Liver (tissue), 9 donors: Measurements from ENCODE around the gene LPCAT1. TPM values are rescaled to one million over a fixed set of nuclear protein-coding genes. Genes with fewer than 3 reads are reported as not detected.

Experiments used
- DNase-seq: peaks from one replicate; pipeline ENCODE4 v3.0.0-alpha.2; 2017; ENCODE audit warnings: low spot score
- H3K27ac ChIP-seq, 2 donors: one replicate each; pipeline ENCODE4 v1.7.0; 2013; ENCODE audit warnings: inconsistent platforms in 2 of 2, low read length in 2 of 2, control low read depth in 1 of 2, low read depth in 1 of 2, mild to moderate bottlenecking in 1 of 2
- H3K27me3 ChIP-seq, 4 donors: one replicate each; pipeline versions ENCODE4 v1.6.1 to v1.7.0; 2013; ENCODE audit warnings: low read length in 3 of 4, inconsistent platforms in 1 of 4, mild to moderate bottlenecking in 1 of 4, moderate library complexity in 1 of 4; ENCODE audit not compliant: control insufficient read depth in 4 of 4, insufficient read depth in 4 of 4
- H3K36me3 ChIP-seq, 4 donors: one replicate each; pipeline versions ENCODE4 v1.6.1 to v1.7.0; 2013; ENCODE audit warnings: low read length in 3 of 4, mild to moderate bottlenecking in 3 of 4, low read depth in 1 of 4, moderate library complexity in 1 of 4; ENCODE audit not compliant: control insufficient read depth in 4 of 4, insufficient read depth in 3 of 4
- H3K4me1 ChIP-seq, 4 donors: one replicate each; pipeline versions ENCODE4 v1.6.1 to v1.7.0; 2013; ENCODE audit warnings: low read length in 3 of 4, mild to moderate bottlenecking in 3 of 4, moderate library complexity in 1 of 4; ENCODE audit not compliant: control insufficient read depth in 4 of 4, insufficient read depth in 4 of 4
- H3K4me3 ChIP-seq, 3 donors: one replicate each; pipeline versions ENCODE4 v1.6.1 to v1.7.0; 2013; ENCODE audit warnings: low read length in 3 of 3, control low read depth in 1 of 3, low read depth in 1 of 3, mild to moderate bottlenecking in 1 of 3
- H3K9ac ChIP-seq, 2 donors: one replicate each; pipeline ENCODE4 v1.7.0; 2013; ENCODE audit warnings: low read length in 2 of 2, mild to moderate bottlenecking in 2 of 2, moderate library complexity in 2 of 2, control low read depth in 1 of 2, low read depth in 1 of 2
- H3K9me3 ChIP-seq, 4 donors: one replicate each; pipeline versions ENCODE4 v1.6.1 to v1.7.0; 2013; ENCODE audit warnings: low read length in 3 of 4; ENCODE audit not compliant: control insufficient read depth in 4 of 4
- EGR1 ChIP-seq, 2 donors: IDR thresholded peaks; 2 replicates each; pipeline ENCODE4 v1.6.1; 2016 to 2018; ENCODE audit warnings: antibody characterized with exemption in 2 of 2, low read depth in 2 of 2
- FOXA1 ChIP-seq: IDR thresholded peaks from 2 replicates; pipeline ENCODE4 v1.6.1; 2016; ENCODE audit warnings: antibody characterized with exemption
- FOXA2 ChIP-seq: IDR thresholded peaks from 2 replicates; pipeline ENCODE4 v1.6.1; 2016; ENCODE audit warnings: antibody characterized with exemption
- GABPA ChIP-seq, 2 donors: IDR thresholded peaks in 1 of 2; conservative IDR thresholded peaks in 1 of 2; 2 replicates each; pipeline ENCODE4 v1.6.1; 2016; ENCODE audit warnings: antibody characterized with exemption in 2 of 2, mild to moderate bottlenecking in 1 of 2, moderate library complexity in 1 of 2
- HNF4A ChIP-seq, 2 donors: conservative IDR thresholded peaks; 2 replicates each; pipeline ENCODE4 v1.6.1; 2016; ENCODE audit warnings: antibody characterized with exemption in 2 of 2, mild to moderate bottlenecking in 2 of 2
- HNF4G ChIP-seq: IDR thresholded peaks from 2 replicates; pipeline ENCODE4 v1.6.1; 2016; ENCODE audit warnings: antibody characterized with exemption
- JUND ChIP-seq, 2 donors: IDR thresholded peaks; 2 replicates each; pipeline ENCODE4 v1.6.1; 2016; ENCODE audit warnings: antibody characterized with exemption in 2 of 2
- NR2F2 ChIP-seq: IDR thresholded peaks from 2 replicates; pipeline ENCODE4 v1.6.1; 2016; ENCODE audit warnings: antibody characterized with exemption
- RAD21 ChIP-seq, 2 donors: IDR thresholded peaks; 2 replicates each; pipeline ENCODE4 v1.6.1; 2016; ENCODE audit warnings: antibody characterized with exemption in 2 of 2, mild to moderate bottlenecking in 2 of 2
- RXRA ChIP-seq, 2 donors: IDR thresholded peaks; 2 replicates each; pipeline ENCODE4 v1.6.1; 2017 to 2018; ENCODE audit warnings: antibody characterized with exemption in 2 of 2, mild to moderate bottlenecking in 1 of 2
- SP1 ChIP-seq: IDR thresholded peaks from 2 replicates; pipeline ENCODE4 v1.6.1; 2018; ENCODE audit warnings: antibody characterized with exemption, mild to moderate bottlenecking
- TAF1 ChIP-seq: conservative IDR thresholded peaks from 2 replicates; pipeline ENCODE4 v1.6.1; 2016; ENCODE audit warnings: antibody characterized with exemption, mild to moderate bottlenecking
- YY1 ChIP-seq: IDR thresholded peaks from 2 replicates; pipeline ENCODE4 v1.6.1; 2016; ENCODE audit warnings: antibody characterized with exemption, mild to moderate bottlenecking
- WGBS: extraction: QIAGEN DNeasy Blood & Tissue Kit; methylation state at CpG from one replicate; pipeline ENCODE4 v1.1.7; 2013; 5-methylcytosine and 5-hydroxymethylcytosine counted together
- polyA plus RNA-seq, 2 donors: library from polyadenylated mRNA; stranded (reverse) in 1 of 2; unstranded in 1 of 2; fragments of 200-250 nt in 1 of 2; fragments of >200 nt in 1 of 2; fragmentation: Nextera tagmentation in 1 of 2; extraction: Ambion mirVana in 1 of 2; gene quantifications; one replicate each; pipeline versions ENCODE4 v1.2.1 to v1.2.3, GENCODE V29; 2013 to 2015
- total RNA-seq, 2 donors: library from RNA; depleted of rRNA; stranded (reverse); fragments of >200 nt; gene quantifications; one replicate each; pipeline ENCODE4 v1.2.3, GENCODE V29; 2014
- TF ChIP-seq, protein P1 (sequence below): IDR thresholded peaks from 2 replicates; pipeline ENCODE4 v1.6.1; 2016; ENCODE audit warnings: antibody characterized with exemption
- TF ChIP-seq, protein P2 (sequence below): IDR thresholded peaks from 2 replicates; pipeline ENCODE4 v1.6.1; 2016; ENCODE audit warnings: antibody characterized with exemption
- TF ChIP-seq, protein P3 (sequence below): IDR thresholded peaks from 2 replicates; pipeline ENCODE4 v1.6.1; 2016; ENCODE audit warnings: antibody characterized with exemption, mild to moderate bottlenecking
- TF ChIP-seq, protein P4 (sequence below): fragments of 150-350 bp; IDR thresholded peaks from 2 replicates; pipeline ENCODE4 v1.5.1; 2017; ENCODE audit warnings: improper control_type of control experiment, low read depth, low read length; ENCODE audit not compliant: missing input control
- TF ChIP-seq, protein P5 (sequence below): IDR thresholded peaks from 2 replicates; pipeline ENCODE4 v1.6.1; 2016; ENCODE audit warnings: antibody characterized with exemption
- donor health status: healthy.
- donor health status: healthy.
- donor health status: healthy.
- donor health status: healthy.
- donor health status: healthy.

The LPCAT1 gene
- total and polyA plus RNA-seq, 4 donors, result 1.5 to 12.8 (median 9.9) TPM

DNA sequence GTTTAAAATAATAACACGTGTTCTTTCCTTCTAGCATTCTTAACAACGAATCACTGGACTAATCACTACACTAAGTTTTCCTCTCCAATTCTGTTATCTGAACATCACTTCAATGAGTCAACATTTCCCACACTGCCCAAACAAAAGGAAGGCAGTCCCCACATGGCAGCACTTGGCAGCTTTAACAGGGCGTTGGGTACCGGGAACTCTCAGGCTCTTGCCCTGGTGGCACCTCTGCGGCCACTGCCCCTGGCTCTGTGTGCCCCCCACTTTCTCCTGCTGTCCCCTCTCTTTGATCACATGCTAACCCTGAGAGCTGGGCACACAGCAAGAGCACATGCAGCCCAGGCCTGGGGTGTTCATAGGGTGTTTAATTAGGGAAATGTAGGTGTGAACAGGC, 94.3 kb downstream of the LPCAT1 start:
- no peak overlapping the region for H3K9ac ChIP-seq
- TF ChIP-seq, protein P1, sequence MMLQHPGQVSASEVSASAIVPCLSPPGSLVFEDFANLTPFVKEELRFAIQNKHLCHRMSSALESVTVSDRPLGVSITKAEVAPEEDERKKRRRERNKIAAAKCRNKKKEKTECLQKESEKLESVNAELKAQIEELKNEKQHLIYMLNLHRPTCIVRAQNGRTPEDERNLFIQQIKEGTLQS, result no peak
- no peak for TF ChIP-seq JUND (IDR thresholded peaks at IDR 0.05)
- no peak for TF ChIP-seq GABPA (IDR thresholded peaks at IDR 0.05 in 1 of 2, conservative IDR thresholded peaks at IDR 0.05 in 1 of 2)
- TF ChIP-seq YY1, result no peak
- TF ChIP-seq RAD21 (IDR thresholded peaks at IDR 0.05), result no peak
- no peak for TF ChIP-seq EGR1 (IDR thresholded peaks at IDR 0.05; ENCODE audit: low read depth in 2 of 2)
- TF ChIP-seq, protein P2, sequence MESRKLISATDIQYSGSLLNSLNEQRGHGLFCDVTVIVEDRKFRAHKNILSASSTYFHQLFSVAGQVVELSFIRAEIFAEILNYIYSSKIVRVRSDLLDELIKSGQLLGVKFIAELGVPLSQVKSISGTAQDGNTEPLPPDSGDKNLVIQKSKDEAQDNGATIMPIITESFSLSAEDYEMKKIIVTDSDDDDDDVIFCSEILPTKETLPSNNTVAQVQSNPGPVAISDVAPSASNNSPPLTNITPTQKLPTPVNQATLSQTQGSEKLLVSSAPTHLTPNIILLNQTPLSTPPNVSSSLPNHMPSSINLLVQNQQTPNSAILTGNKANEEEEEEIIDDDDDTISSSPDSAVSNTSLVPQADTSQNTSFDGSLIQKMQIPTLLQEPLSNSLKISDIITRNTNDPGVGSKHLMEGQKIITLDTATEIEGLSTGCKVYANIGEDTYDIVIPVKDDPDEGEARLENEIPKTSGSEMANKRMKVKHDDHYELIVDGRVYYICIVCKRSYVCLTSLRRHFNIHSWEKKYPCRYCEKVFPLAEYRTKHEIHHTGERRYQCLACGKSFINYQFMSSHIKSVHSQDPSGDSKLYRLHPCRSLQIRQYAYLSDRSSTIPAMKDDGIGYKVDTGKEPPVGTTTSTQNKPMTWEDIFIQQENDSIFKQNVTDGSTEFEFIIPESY, result no peak
- TF ChIP-seq FOXA2, result no peak
- TF ChIP-seq, protein P3, sequence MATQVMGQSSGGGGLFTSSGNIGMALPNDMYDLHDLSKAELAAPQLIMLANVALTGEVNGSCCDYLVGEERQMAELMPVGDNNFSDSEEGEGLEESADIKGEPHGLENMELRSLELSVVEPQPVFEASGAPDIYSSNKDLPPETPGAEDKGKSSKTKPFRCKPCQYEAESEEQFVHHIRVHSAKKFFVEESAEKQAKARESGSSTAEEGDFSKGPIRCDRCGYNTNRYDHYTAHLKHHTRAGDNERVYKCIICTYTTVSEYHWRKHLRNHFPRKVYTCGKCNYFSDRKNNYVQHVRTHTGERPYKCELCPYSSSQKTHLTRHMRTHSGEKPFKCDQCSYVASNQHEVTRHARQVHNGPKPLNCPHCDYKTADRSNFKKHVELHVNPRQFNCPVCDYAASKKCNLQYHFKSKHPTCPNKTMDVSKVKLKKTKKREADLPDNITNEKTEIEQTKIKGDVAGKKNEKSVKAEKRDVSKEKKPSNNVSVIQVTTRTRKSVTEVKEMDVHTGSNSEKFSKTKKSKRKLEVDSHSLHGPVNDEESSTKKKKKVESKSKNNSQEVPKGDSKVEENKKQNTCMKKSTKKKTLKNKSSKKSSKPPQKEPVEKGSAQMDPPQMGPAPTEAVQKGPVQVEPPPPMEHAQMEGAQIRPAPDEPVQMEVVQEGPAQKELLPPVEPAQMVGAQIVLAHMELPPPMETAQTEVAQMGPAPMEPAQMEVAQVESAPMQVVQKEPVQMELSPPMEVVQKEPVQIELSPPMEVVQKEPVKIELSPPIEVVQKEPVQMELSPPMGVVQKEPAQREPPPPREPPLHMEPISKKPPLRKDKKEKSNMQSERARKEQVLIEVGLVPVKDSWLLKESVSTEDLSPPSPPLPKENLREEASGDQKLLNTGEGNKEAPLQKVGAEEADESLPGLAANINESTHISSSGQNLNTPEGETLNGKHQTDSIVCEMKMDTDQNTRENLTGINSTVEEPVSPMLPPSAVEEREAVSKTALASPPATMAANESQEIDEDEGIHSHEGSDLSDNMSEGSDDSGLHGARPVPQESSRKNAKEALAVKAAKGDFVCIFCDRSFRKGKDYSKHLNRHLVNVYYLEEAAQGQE, result no peak
- no peak for TF ChIP-seq FOXA1
- H3K36me3 ChIP-seq, result no peaks in the 10 kb centered on the region
- no peaks in the 10 kb centered on the region for H3K4me1 ChIP-seq
- H3K4me3 ChIP-seq, result peak overlapping the region in 1 of 3 donors; percentile 5
- no peaks in the 10 kb centered on the region for H3K27me3 ChIP-seq
- peaks cover 5 to 23% (median 22%) of the 10 kb centered on the region in 4 donors for H3K9me3 ChIP-seq
- DNase-seq, result no peak
- WGBS, result 85% methylated on average over 5 of the region's 5 CpGs
- H3K27ac ChIP-seq, result no peak overlapping the region

DNA sequence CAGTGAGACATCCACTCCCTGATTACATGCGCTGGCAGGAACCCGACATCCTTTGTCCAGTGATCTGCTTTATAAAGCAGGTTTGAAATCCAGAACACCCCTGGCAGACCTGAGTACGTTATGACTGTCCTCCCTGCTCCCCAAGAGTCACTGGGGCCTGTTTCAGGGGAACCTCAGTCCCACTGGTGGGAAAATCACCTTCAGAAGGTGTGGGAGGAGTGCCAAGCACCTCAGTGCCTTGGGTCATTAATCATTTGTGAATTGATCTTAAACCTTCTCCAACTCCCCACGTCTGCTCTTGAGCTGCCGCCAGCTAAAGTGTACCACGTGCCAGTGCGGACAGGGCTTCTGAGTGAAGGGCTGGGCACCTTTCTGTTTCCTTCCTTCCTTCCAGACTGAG, 94.7 kb downstream of the LPCAT1 start:
- WGBS, result 82% methylated on average over 7 of the region's 7 CpGs

More for the DNA sequence above, 94.7 kb downstream of the LPCAT1 start:
- no peak for DNase-seq
- Histone ChIP-seq H3K27ac (no peak overlapping the region), H3K4me3 (peak overlapping the region in 1 of 3 donors; percentile 42), H3K36me3 (no peaks in the 10 kb centered on the region), H3K4me1 (no peaks in the 10 kb centered on the region), H3K9me3 (peaks cover 5 to 23% (median 22%) of the 10 kb centered on the region in 4 donors), H3K27me3 (no peaks in the 10 kb centered on the region), H3K9ac (no peak overlapping the region)
- TF ChIP-seq SP1 (no peak), FOXA2 (no peak), HNF4A (conservative IDR thresholded peaks at IDR 0.05) (no peak), EGR1 (IDR thresholded peaks at IDR 0.05; ENCODE audit: low read depth in 2 of 2) (no peak), RXRA (IDR thresholded peaks at IDR 0.05) (no peak), TAF1 (no peak), JUND (IDR thresholded peaks at IDR 0.05) (no peak), NR2F2 (no peak), GABPA (IDR thresholded peaks at IDR 0.05 in 1 of 2, conservative IDR thresholded peaks at IDR 0.05 in 1 of 2) (no peak), FOXA1 (no peak), YY1 (no peak), RAD21 (IDR thresholded peaks at IDR 0.05) (no peak), HNF4G (no peak)
- TF ChIP-seq, protein P4, sequence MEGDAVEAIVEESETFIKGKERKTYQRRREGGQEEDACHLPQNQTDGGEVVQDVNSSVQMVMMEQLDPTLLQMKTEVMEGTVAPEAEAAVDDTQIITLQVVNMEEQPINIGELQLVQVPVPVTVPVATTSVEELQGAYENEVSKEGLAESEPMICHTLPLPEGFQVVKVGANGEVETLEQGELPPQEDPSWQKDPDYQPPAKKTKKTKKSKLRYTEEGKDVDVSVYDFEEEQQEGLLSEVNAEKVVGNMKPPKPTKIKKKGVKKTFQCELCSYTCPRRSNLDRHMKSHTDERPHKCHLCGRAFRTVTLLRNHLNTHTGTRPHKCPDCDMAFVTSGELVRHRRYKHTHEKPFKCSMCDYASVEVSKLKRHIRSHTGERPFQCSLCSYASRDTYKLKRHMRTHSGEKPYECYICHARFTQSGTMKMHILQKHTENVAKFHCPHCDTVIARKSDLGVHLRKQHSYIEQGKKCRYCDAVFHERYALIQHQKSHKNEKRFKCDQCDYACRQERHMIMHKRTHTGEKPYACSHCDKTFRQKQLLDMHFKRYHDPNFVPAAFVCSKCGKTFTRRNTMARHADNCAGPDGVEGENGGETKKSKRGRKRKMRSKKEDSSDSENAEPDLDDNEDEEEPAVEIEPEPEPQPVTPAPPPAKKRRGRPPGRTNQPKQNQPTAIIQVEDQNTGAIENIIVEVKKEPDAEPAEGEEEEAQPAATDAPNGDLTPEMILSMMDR, result no peak
- TF ChIP-seq, protein P2, result no peak
- TF ChIP-seq, protein P5, sequence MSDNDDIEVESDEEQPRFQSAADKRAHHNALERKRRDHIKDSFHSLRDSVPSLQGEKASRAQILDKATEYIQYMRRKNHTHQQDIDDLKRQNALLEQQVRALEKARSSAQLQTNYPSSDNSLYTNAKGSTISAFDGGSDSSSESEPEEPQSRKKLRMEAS, result no peak
- TF ChIP-seq, protein P3, result no peak
